Measurements from ENCODE around the gene CROCC2. TPM values are rescaled to one million over a fixed set of nuclear protein-coding genes. Genes with fewer than 3 reads are reported as not detected.

The CROCC2 gene
- total RNA-seq, 2 experiments from 2014 or later: not detected

DNA sequence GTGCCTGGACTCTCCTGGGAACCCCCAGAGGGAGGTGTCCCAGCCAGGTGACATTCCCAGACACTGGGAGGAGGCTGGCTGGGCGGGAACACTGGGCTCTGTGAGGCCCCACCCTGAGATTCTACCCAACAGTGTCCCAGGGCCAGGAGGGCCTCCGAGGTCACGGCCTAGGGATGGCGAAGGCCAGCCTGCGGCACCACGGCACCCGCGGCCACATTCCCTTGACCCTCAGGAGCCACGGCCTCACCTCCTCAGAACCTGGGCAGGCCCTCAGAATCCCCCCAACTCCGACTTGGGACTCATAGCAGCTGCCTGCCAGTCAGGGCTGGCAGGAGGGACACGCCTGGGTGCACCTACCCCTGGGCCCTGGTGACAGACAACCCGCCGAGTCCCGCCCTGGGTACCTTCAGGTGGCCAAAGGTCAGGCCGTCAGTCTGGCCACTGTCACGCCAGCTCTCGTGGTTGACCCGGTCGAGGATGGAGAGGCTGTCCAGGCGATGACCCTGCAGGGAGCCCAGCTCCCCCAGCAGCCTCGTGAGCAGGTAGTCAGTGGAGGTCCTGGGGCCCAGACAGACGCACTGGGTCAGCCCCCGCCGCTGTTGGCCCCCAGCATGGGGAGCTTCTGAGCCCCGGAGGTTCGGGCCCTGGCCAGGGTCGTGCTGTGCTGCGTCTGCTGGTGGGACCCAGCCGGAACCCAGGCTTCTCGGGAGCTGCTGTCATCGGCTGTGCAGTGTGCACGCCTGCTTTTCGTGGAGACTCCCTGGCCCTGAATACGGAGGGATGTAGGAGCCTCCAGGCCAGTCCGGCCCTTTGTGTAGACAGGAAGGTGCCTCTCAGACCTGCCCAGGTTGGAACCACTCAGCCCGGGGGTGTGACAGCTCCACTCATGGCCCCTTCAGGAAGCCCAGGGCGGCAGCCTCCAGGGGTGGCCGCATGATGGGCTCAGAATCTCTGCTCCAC lies 16.3 kb upstream of the CROCC2 start:
- intact Hi-C loops (cut with DNase I, micrococcal nuclease): no loop called here
- Mint-ChIP-seq H3K9me3 (ENCODE audit: low read depth) (no peaks in the 10 kb centered on the region), H3K27me3 (no peaks in the 10 kb centered on the region), H3K4me1 (no peaks in the 10 kb centered on the region), H3K27ac (no peak overlapping the region), H3K4me3 (no peak overlapping the region), H3K36me3 (ENCODE audit: low read depth) (no peaks in the 10 kb centered on the region)
- CTCF ChIA-PET: interaction anchor here (0.7 kb wide), 1 partner anchor 38 kb away, joined by 3 read pairs; no protein-coding TSS in a partner anchor
- ATAC-seq: no peak
- DNase-seq: no peak
- POLR2A ChIA-PET: no interaction called here

- DNase-seq: no peak
- Mint-ChIP-seq H3K27ac (no peak overlapping the region), H3K4me1 (no peaks in the 10 kb centered on the region), H3K36me3 (ENCODE audit: low read depth) (no peaks in the 10 kb centered on the region), H3K4me3 (no peak overlapping the region), H3K27me3 (no peaks in the 10 kb centered on the region), H3K9me3 (ENCODE audit: low read depth) (no peaks in the 10 kb centered on the region)
- intact Hi-C loops (cut with DNase I, micrococcal nuclease): no loop called here
- no peak for ATAC-seq
- CTCF ChIA-PET: no interaction called here
- POLR2A ChIA-PET: no interaction called here
These were observed 15.4 kb upstream of the CROCC2 start for GRCh38 chr2:240890691-240891090.

GRCh38 chr2:240891492-240892340 lies 14.4 kb upstream of the CROCC2 start:
- H3K36me3 Mint-ChIP-seq (ENCODE audit: low read depth): no peaks in the 10 kb centered on the region
- intact Hi-C loops (cut with DNase I, micrococcal nuclease): no loop called here
- no peaks in the 10 kb centered on the region for H3K27me3 Mint-ChIP-seq
- no peak for DNase-seq
- H3K27ac Mint-ChIP-seq: no peak overlapping the region
- ChIA-PET CTCF (interaction anchor here (0.5 kb wide), 1 partner anchor 30 kb away, joined by 4 read pairs; no protein-coding TSS in a partner anchor), POLR2A (no interaction called here)
- no peak for ATAC-seq
- H3K9me3 Mint-ChIP-seq (ENCODE audit: low read depth): no peaks in the 10 kb centered on the region
- no peak overlapping the region for H3K4me3 Mint-ChIP-seq
- no peaks in the 10 kb centered on the region for H3K4me1 Mint-ChIP-seq

DNA sequence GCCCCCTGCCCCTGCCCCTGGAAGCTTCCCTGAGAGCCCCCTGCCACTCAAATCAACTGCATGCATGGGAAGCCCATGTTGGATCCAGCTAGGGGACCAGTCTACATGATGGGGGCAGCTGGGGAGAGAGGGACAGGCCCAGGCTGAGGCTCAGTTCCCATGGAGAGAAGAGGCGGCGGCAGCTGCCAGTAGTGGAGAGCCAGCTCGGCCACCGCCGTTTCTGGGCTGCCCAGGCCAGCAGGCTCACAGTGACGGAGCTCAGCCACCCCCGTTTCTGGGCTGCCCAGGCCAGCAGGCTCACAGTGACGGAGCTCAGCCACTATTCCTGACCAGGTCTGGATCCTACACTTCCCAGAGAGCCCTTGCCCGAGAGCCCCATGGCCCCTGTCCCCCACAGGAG lies 13.8 kb upstream of the CROCC2 start:
- H3K4me1 Mint-ChIP-seq: no peaks in the 10 kb centered on the region
- ChIA-PET CTCF (interaction anchor here (0.5 kb wide), 1 partner anchor 31 kb away, joined by 4 read pairs; no protein-coding TSS in a partner anchor), POLR2A (no interaction called here)
- no peak overlapping the region for H3K4me3 Mint-ChIP-seq
- no peak overlapping the region for H3K27ac Mint-ChIP-seq
- no peaks in the 10 kb centered on the region for H3K9me3 Mint-ChIP-seq (ENCODE audit: low read depth)
- DNase-seq (no peak), ATAC-seq (no peak)
- H3K27me3 Mint-ChIP-seq: no peaks in the 10 kb centered on the region
- H3K36me3 Mint-ChIP-seq (ENCODE audit: low read depth): no peaks in the 10 kb centered on the region
- intact Hi-C loops (cut with DNase I, micrococcal nuclease): no loop called here

GRCh38 chr2:240892925-240893324 lies 13.2 kb upstream of the CROCC2 start:
- H3K27ac Mint-ChIP-seq: no peak overlapping the region
- no peaks in the 10 kb centered on the region for H3K27me3 Mint-ChIP-seq
- POLR2A ChIA-PET: no interaction called here
- H3K4me1 Mint-ChIP-seq: no peaks in the 10 kb centered on the region
- DNase-seq (no peak), ATAC-seq (no peak)
- no peaks in the 10 kb centered on the region for H3K9me3 Mint-ChIP-seq (ENCODE audit: low read depth)
- intact Hi-C loops (cut with DNase I, micrococcal nuclease): no loop called here
- CTCF ChIA-PET: no interaction called here
- no peaks in the 10 kb centered on the region for H3K36me3 Mint-ChIP-seq (ENCODE audit: low read depth)
- no peak overlapping the region for H3K4me3 Mint-ChIP-seq

- POLR2A ChIA-PET: no interaction called here
- H3K4me3 Mint-ChIP-seq: no peak overlapping the region
- intact Hi-C loops (cut with DNase I, micrococcal nuclease): no loop called here
- CTCF ChIA-PET: no interaction called here
- no peak overlapping the region for H3K27ac Mint-ChIP-seq
- no peaks in the 10 kb centered on the region for H3K36me3 Mint-ChIP-seq (ENCODE audit: low read depth)
- no peaks in the 10 kb centered on the region for H3K27me3 Mint-ChIP-seq
- H3K4me1 Mint-ChIP-seq: no peaks in the 10 kb centered on the region
- ATAC-seq (peak; percentile 26), DNase-seq (peak; percentile 24)
- H3K9me3 Mint-ChIP-seq (ENCODE audit: low read depth): no peaks in the 10 kb centered on the region
These were observed 12.7 kb upstream of the CROCC2 start for GRCh38 chr2:240893363-240893844.

- intact Hi-C loops (cut with DNase I, micrococcal nuclease): no loop called here
- DNase-seq (no peak), ATAC-seq (no peak)
- Mint-ChIP-seq H3K27ac (no peak overlapping the region), H3K9me3 (ENCODE audit: low read depth) (no peaks in the 10 kb centered on the region), H3K4me3 (no peak overlapping the region), H3K4me1 (no peaks in the 10 kb centered on the region), H3K27me3 (no peaks in the 10 kb centered on the region), H3K36me3 (ENCODE audit: low read depth) (no peaks in the 10 kb centered on the region)
- POLR2A ChIA-PET: no interaction called here
- CTCF ChIA-PET: no interaction called here
These were observed 12.1 kb upstream of the CROCC2 start for GRCh38 chr2:240894006-240894405.

DNA sequence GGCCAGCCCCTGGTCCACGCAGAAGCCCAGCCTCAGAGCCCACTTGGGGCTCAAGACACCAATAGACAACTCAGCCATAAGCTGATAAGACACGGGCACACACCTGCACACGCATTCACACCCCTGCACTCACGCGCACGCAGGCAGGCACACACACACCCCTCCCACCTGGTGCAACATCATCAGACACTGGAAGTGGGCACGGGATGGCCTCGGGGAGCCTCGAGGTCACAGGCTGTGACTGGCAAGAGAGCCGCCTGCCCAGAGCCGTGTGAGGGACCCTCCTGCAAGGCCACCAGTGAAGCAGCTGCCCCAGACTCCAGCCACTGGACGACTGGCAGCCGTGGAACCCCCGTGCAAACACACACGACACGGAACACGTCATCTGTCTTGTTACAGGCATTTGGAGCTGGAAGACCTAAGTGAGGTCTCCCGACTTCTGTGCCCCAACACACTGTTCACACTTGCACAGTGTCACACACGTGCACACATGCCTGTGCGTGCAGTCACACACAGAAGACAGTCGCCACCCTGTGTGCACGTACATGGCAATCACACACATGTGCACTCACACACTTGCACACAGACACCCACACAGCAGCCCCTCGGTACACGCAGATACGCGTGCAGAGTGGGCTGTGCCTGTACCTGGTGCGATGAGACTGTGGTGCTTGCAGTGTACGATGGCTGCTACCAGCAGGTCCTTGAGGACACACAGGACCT lies 11.1 kb upstream of the CROCC2 start:
- H3K9me3 Mint-ChIP-seq (ENCODE audit: low read depth): no peaks in the 10 kb centered on the region
- no peak for DNase-seq
- H3K4me1 Mint-ChIP-seq: no peaks in the 10 kb centered on the region
- no peak overlapping the region for H3K27ac Mint-ChIP-seq
- POLR2A ChIA-PET: no interaction called here
- CTCF ChIA-PET: interaction anchor here (1.5 kb wide), 1 partner anchor 43 kb away, joined by 3 read pairs; no protein-coding TSS in a partner anchor
- no peaks in the 10 kb centered on the region for H3K27me3 Mint-ChIP-seq
- H3K4me3 Mint-ChIP-seq: no peak overlapping the region
- no peaks in the 10 kb centered on the region for H3K36me3 Mint-ChIP-seq (ENCODE audit: low read depth)
- ATAC-seq: no peak
- intact Hi-C loops (cut with DNase I, micrococcal nuclease): no loop called here

GRCh38 chr2:240895656-240896388 lies 10.3 kb upstream of the CROCC2 start, which contains the start of gene MAB21L4:
Gene MAB21L4 (minus strand): TSS chr2:240896156. CDS start chr2:240895997, 159 bp downstream.
- ChIA-PET CTCF (interaction anchor here (1.5 kb wide), 1 partner anchor 44 kb away, joined by 3 read pairs; no protein-coding TSS in a partner anchor), POLR2A (no interaction called here)
- Mint-ChIP-seq H3K9me3 (ENCODE audit: low read depth) (no peaks in the 10 kb centered on the region), H3K4me3 (no peak within 1 kb of the TSS), H3K36me3 (ENCODE audit: low read depth) (no peaks in the 10 kb centered on the region), H3K27ac (no peak within 1 kb of the TSS), H3K4me1 (no peaks in the 10 kb centered on the region), H3K27me3 (no peaks in the 10 kb centered on the region)
- DNase-seq (no peak), ATAC-seq (no peak)
- intact Hi-C loops (cut with DNase I, micrococcal nuclease): no loop called here

DNA sequence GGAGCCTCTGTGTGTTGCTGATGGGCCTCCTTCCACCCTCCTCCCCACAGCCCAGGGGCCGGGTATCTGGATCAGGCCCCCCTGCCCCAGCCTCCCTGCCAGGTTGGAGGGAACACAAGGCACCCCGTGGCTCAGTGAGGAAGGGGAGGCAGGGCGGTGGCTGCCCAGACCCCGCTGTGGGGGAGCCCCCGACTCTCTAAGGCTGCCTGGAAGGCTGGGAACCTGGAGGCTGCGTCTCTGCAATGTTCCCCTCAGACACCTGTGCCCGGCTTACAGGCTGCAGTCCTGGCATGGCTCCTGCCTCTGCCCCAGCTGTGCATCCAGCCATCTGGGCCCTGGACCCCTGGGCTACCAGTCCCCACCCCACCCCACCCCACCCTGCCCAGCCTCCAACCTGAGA lies 9.7 kb upstream of the CROCC2 start:
- no peaks in the 10 kb centered on the region for H3K9me3 Mint-ChIP-seq (ENCODE audit: low read depth)
- no peak overlapping the region for H3K4me3 Mint-ChIP-seq
- ChIA-PET POLR2A (no interaction called here), CTCF (no interaction called here)
- intact Hi-C loops (cut with DNase I, micrococcal nuclease): no loop called here
- no peak overlapping the region for H3K27ac Mint-ChIP-seq
- ATAC-seq (no peak), DNase-seq (no peak)
- H3K4me1 Mint-ChIP-seq: no peaks in the 10 kb centered on the region
- no peaks in the 10 kb centered on the region for H3K27me3 Mint-ChIP-seq
- no peaks in the 10 kb centered on the region for H3K36me3 Mint-ChIP-seq (ENCODE audit: low read depth)
